Measurements from ENCODE around the gene NPAS4.

Gene NPAS4

DNA sequence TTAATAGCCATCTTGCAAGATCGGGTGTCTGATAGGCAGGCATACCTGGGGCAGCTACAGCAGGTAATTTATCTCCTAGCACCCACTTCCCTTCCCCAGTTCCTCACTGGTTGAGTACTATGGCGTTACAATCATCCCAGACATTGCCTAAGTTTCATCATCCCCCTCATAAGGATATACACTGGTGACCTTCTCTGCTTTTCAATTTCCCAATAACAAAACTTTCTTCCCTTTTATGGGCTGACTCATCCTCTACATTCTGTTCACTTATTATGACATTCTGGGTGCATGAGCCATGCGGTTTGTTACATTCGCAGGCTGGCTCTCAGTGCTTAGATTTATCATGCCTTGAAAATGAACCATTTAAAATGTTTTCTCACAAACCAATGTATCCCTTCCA lies 22.8 kb downstream of the NPAS4 start:
- DNase-seq (ENCODE audit: low read depth): no peak
- TF ChIP-seq, protein P1, sequence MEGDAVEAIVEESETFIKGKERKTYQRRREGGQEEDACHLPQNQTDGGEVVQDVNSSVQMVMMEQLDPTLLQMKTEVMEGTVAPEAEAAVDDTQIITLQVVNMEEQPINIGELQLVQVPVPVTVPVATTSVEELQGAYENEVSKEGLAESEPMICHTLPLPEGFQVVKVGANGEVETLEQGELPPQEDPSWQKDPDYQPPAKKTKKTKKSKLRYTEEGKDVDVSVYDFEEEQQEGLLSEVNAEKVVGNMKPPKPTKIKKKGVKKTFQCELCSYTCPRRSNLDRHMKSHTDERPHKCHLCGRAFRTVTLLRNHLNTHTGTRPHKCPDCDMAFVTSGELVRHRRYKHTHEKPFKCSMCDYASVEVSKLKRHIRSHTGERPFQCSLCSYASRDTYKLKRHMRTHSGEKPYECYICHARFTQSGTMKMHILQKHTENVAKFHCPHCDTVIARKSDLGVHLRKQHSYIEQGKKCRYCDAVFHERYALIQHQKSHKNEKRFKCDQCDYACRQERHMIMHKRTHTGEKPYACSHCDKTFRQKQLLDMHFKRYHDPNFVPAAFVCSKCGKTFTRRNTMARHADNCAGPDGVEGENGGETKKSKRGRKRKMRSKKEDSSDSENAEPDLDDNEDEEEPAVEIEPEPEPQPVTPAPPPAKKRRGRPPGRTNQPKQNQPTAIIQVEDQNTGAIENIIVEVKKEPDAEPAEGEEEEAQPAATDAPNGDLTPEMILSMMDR (IDR thresholded peaks at IDR 0.05; ENCODE audit: low read depth, low read length, missing control alignments): no peak
- no peak overlapping the region for H3K4me3 ChIP-seq (ENCODE audit: low read depth, low read length)

DNA sequence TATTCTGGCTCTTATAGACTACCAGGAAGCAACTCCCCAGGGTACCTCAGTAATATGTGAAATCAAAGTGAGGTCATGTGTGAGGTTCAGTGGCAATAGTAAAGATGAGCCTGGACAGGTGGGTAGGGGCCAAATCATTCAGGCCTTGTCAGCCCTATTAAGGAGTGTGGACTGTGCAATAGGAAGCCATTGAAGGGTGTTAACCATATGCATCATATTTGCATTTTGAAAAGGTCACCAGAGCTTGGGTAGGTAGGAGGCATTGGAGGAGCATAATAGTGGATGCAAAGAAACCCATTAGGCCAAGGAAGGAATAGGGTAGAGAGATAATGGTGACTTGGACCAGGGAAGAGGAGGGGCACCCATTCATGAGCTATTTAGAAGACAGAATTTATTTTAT lies 26.2 kb downstream of the NPAS4 start:
- no peak overlapping the region for H3K4me3 ChIP-seq (ENCODE audit: low read depth, low read length)
- TF ChIP-seq, protein P1 (IDR thresholded peaks at IDR 0.05; ENCODE audit: low read depth, low read length, missing control alignments): no peak
- no peak for DNase-seq (ENCODE audit: low read depth)

DNA sequence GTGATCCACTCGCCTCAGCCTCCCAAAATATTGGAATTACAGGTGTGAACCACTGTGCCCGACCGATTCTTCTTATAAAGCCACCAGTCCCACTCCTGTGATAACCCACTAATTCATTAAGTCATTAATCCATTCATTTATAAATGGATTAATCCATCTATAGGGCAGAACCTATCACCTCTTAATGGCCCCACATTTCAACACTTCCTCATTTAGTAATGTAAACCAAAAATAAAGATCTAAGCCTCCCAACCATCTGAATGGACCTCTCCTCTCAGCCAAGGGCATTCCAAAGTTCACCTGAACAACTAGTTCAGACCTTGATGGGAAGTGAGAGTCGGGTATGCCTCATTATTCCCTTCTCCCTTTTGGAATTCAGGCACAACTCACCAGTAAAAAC lies 27.7 kb downstream of the NPAS4 start:
- TF ChIP-seq, protein P1 (IDR thresholded peaks at IDR 0.05; ENCODE audit: low read depth, low read length, missing control alignments): no peak
- DNase-seq (ENCODE audit: low read depth): no peak

DNA sequence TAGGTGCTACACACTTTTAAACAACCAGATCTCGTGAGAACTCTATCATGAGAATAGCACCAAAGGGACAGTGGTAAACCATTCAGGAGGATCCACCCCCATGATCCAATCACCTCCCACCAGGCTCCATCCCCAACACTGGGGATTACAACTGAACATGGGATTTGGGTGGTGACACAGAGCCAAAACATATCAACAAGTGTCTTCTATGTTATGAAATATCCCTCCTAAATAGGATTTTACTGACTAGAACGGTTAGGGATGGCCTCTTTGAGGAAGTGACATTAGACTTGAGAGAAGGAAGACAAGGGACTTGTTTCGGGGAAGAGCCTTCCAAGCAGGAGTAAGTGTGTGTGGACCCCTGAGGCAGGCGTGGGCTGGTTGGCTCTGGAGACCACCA lies 29.7 kb downstream of the NPAS4 start:
- DNase-seq (ENCODE audit: low read depth): no peak
- H3K4me3 ChIP-seq (ENCODE audit: low read depth, low read length): no peak overlapping the region
- TF ChIP-seq, protein P1 (IDR thresholded peaks at IDR 0.05; ENCODE audit: low read depth, low read length, missing control alignments): no peak

More for the DNA sequence above, 27.7 kb downstream of the NPAS4 start:
- no peak overlapping the region for H3K4me3 ChIP-seq (ENCODE audit: low read depth, low read length)

DNA sequence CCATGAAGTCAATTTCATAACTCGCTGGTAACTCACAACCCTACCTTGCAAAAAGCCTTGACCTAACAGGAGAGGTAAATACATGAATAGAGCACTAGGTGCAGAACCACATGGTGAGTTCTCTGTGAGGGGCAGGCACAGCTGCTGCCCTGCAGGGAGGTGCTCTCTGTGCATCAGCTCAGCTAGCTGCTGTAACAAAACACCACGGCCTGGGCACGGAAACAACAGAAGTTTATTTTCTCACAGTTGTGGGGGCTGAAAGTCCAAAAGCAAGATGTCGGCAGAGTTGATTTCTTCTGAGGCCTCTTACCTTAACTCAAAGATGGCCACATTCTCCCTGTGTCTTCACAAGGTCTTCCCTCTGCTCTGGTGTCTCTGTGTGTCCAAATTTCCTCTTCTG lies 30.8 kb downstream of the NPAS4 start:
- DNase-seq (ENCODE audit: low read depth): no peak
- TF ChIP-seq, protein P1 (IDR thresholded peaks at IDR 0.05; ENCODE audit: low read depth, low read length, missing control alignments): no peak
- no peak overlapping the region for H3K4me3 ChIP-seq (ENCODE audit: low read depth, low read length)

DNA sequence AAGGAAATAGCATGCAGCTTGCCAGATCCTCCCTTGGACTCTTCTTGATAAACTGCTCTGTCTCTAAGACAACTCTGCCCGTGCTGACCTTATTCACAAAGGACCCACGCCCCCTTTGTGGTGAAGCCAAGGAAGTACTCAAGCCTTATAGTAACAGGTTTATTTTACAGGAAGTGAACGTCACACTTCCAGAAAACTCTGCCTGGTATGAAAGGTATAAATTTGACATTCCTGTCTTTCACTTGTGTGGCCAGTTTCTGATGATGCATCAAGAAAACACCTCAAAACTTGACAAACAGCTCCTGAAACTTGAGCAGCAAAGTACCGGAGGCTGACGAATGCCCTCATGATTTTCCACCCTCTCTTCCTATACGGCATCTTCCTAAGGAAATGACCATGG lies 33.4 kb downstream of the NPAS4 start:
- no peak for DNase-seq (ENCODE audit: low read depth)
- no peak overlapping the region for H3K4me3 ChIP-seq (ENCODE audit: low read depth, low read length)
- TF ChIP-seq, protein P1 (IDR thresholded peaks at IDR 0.05; ENCODE audit: low read depth, low read length, missing control alignments): no peak

DNA sequence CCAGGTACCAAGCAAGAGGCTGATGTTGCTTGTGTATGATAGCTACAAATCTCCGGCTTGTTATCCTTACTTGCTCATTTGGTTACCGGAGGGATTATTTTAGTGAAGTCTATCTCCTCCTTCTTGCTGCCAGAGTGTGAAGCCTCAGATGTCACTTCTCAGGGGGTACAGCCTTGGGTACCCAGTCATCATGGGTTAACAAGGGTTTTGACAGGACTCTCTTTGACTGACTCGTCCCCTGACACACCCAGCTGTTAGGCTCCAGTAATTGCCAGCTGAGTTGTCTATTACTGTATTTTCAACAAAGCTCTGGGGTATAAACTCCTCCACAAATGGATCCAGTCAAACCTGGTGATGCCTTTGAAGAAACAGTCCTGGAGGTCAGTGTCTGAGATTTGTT lies 34.0 kb downstream of the NPAS4 start:
- TF ChIP-seq, protein P1 (IDR thresholded peaks at IDR 0.05; ENCODE audit: low read depth, low read length, missing control alignments): no peak
- H3K4me3 ChIP-seq (ENCODE audit: low read depth, low read length): no peak overlapping the region
- DNase-seq (ENCODE audit: low read depth): no peak
